ENCODE data around the gene SORBS1.

Gene SORBS1

DNA sequence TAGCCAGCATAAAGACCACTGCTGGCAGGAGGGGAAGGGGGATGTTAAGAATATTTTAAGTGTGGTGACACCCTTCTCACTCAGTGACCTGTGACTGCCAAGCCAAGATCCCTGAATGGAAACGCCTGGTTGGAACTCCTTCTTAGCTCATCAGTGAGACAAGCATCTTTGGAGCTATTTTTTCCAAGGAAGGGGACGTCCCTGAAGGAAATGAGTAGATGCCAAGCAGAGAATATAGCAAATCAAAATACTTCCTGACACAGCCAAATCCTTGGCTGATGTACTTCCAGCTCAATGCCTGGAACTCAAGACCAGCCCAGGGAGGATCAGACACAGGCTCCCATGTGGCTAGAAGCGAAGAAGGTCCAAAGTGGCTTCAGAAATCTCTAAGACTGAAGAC, 82.2 kb downstream of the SORBS1 start:
- no peak overlapping the region for H2AFZ ChIP-seq (ENCODE audit: low read depth, low read length, severe bottlenecking)
- no peaks in the 10 kb centered on the region for H3K79me2 ChIP-seq (ENCODE audit: insufficient read depth, low read length)
- H3K36me3 ChIP-seq (ENCODE audit: low read length) = no peaks in the 10 kb centered on the region
- no peak overlapping the region for H3K9ac ChIP-seq (ENCODE audit: low read length)
- no peaks in the 10 kb centered on the region for H3K9me2 ChIP-seq (replicated peaks; ENCODE audit: insufficient read depth, low read length)
- H3K4me2 ChIP-seq (ENCODE audit: low read depth, low read length, poor library complexity, severe bottlenecking) = no peak overlapping the region
- H3K27me3 ChIP-seq (ENCODE audit: low read length) = no peaks in the 10 kb centered on the region
- H3K27ac ChIP-seq (ENCODE audit: low read depth, low read length) = no peak overlapping the region
- no peaks in the 10 kb centered on the region for H3F3A ChIP-seq (ENCODE audit: insufficient read depth)
- TF ChIP-seq EZH2phosphoT487 (conservative IDR thresholded peaks at IDR 0.05; ENCODE audit: low read length) = no peak
- no peak for TF ChIP-seq CTCF (IDR thresholded peaks at IDR 0.05; ENCODE audit: insufficient read depth, low read length, poor library complexity, severe bottlenecking)
- no peak overlapping the region for H3K4me3 ChIP-seq (ENCODE audit: insufficient read depth, low read length, poor library complexity, severe bottlenecking)
- no peaks in the 10 kb centered on the region for H3K9me3 ChIP-seq (ENCODE audit: insufficient read depth, low read length)
- H4K20me1 ChIP-seq (ENCODE audit: low read depth, low read length) = no peaks in the 10 kb centered on the region

DNA sequence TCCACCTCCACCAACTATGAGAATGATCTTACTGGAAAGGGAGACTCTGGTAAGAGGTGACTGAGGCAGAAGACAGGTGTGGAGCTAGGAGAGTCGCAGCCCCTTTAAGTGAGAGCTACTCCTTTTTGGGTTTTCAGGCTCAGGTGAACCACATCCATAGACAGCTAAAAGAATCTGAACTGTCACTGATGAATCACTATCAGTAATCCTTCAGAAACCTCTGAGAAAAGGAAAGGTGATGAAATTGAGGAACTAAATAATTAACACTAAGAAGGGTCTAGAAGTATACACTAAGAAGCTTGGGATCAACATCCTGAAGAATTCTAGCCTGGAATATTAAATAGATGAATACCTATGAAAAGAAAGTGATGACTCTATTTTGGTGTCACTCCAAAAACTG, 83.0 kb downstream of the SORBS1 start:
- Histone ChIP-seq H3K9me3 (ENCODE audit: insufficient read depth, low read length) (no peaks in the 10 kb centered on the region), H3F3A (ENCODE audit: insufficient read depth) (no peaks in the 10 kb centered on the region), H3K36me3 (ENCODE audit: low read length) (no peaks in the 10 kb centered on the region), H3K79me2 (ENCODE audit: insufficient read depth, low read length) (no peaks in the 10 kb centered on the region), H3K4me3 (ENCODE audit: insufficient read depth, low read length, poor library complexity, severe bottlenecking) (no peak overlapping the region), H4K20me1 (ENCODE audit: low read depth, low read length) (no peaks in the 10 kb centered on the region), H3K4me2 (ENCODE audit: low read depth, low read length, poor library complexity, severe bottlenecking) (no peak overlapping the region), H3K9me2 (replicated peaks; ENCODE audit: insufficient read depth, low read length) (no peaks in the 10 kb centered on the region), H3K27ac (ENCODE audit: low read depth, low read length) (no peak overlapping the region), H3K9ac (ENCODE audit: low read length) (no peak overlapping the region), H2AFZ (ENCODE audit: low read depth, low read length, severe bottlenecking) (no peak overlapping the region), H3K27me3 (ENCODE audit: low read length) (no peaks in the 10 kb centered on the region)
- TF ChIP-seq EZH2phosphoT487 (conservative IDR thresholded peaks at IDR 0.05; ENCODE audit: low read length) (no peak), CTCF (IDR thresholded peaks at IDR 0.05; ENCODE audit: insufficient read depth, low read length, poor library complexity, severe bottlenecking) (no peak)

DNA sequence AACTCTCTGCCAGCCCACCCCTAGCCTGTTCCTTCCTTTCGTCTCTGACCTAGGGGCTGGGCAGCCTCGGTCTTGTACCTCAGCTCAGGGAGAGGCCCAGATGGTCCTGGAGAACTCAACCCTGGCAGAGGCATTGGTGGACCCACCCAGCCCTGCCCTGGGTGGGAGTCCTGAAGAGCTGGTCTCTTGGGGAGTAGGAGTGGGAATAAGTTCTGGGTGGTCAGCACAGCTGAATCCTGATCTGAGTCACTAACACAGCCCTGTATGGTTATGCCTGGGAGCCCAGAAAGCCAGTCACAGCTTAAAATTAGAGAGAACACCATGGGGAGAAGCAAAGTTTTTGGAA, 84.0 kb downstream of the SORBS1 start:
- Histone ChIP-seq H3K27ac (ENCODE audit: low read depth, low read length) (no peak overlapping the region), H3K9me3 (ENCODE audit: insufficient read depth, low read length) (no peaks in the 10 kb centered on the region), H3K27me3 (ENCODE audit: low read length) (no peaks in the 10 kb centered on the region), H2AFZ (ENCODE audit: low read depth, low read length, severe bottlenecking) (no peak overlapping the region), H3F3A (ENCODE audit: insufficient read depth) (no peaks in the 10 kb centered on the region), H3K9ac (ENCODE audit: low read length) (no peak overlapping the region), H3K79me2 (ENCODE audit: insufficient read depth, low read length) (no peaks in the 10 kb centered on the region), H3K36me3 (ENCODE audit: low read length) (no peaks in the 10 kb centered on the region), H3K4me2 (ENCODE audit: low read depth, low read length, poor library complexity, severe bottlenecking) (no peak overlapping the region), H3K9me2 (replicated peaks; ENCODE audit: insufficient read depth, low read length) (no peaks in the 10 kb centered on the region), H3K4me3 (ENCODE audit: insufficient read depth, low read length, poor library complexity, severe bottlenecking) (no peak overlapping the region), H4K20me1 (ENCODE audit: low read depth, low read length) (no peaks in the 10 kb centered on the region)
- no peak for TF ChIP-seq EZH2phosphoT487 (conservative IDR thresholded peaks at IDR 0.05; ENCODE audit: low read length)
- no peak for TF ChIP-seq CTCF (IDR thresholded peaks at IDR 0.05; ENCODE audit: insufficient read depth, low read length, poor library complexity, severe bottlenecking)

Measured in SU-DHL-6 (cell line).